ENCODE results near the gene TEX13C. TPM values are rescaled to one million over a fixed set of nuclear protein-coding genes. Genes with fewer than 3 reads are reported as not detected.

TEX13C gene
- total and polyA plus RNA-seq, 10 of the 15 experiments (the other 5 are each of a cell fraction or from before 2014, with no cell fraction given): not detected

- no peak overlapping the region for H3K4me3 ChIP-seq
- no peaks in the 10 kb centered on the region for H3K27me3 ChIP-seq (replicated peaks in 1 of 2; ENCODE audit: control insufficient read depth in 2 of 2, insufficient read depth in 2 of 2, low read length in 1 of 2)
- H2AFZ ChIP-seq (ENCODE audit: control insufficient read depth, low read depth, low read length): no peak overlapping the region
- ChIA-PET SMC1A (ENCODE audit: uncharacterized antibody, unreplicated experiment) (no interaction called here), POLR2A (no interaction called here), CTCF (no interaction called here), RAD21 (ENCODE audit: unreplicated experiment) (no interaction called here)
- no peak overlapping the region for H3K4me2 ChIP-seq (ENCODE audit: control insufficient read depth, insufficient read depth)
- BruUV-seq (replicated peaks): no TSS peak
- no peak for FAIRE-seq
- TF ChIP-seq, protein P1, sequence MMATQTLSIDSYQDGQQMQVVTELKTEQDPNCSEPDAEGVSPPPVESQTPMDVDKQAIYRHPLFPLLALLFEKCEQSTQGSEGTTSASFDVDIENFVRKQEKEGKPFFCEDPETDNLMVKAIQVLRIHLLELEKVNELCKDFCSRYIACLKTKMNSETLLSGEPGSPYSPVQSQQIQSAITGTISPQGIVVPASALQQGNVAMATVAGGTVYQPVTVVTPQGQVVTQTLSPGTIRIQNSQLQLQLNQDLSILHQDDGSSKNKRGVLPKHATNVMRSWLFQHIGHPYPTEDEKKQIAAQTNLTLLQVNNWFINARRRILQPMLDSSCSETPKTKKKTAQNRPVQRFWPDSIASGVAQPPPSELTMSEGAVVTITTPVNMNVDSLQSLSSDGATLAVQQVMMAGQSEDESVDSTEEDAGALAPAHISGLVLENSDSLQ (IDR thresholded peaks at IDR 0.05): no peak
- TF ChIP-seq HDAC2 (IDR thresholded peaks at IDR 0.05) (no peak), MTA2 (IDR thresholded peaks at IDR 0.05; ENCODE audit: low read depth) (no peak), EZH2 (IDR thresholded peaks at IDR 0.05; ENCODE audit: borderline replicate concordance, control insufficient read depth, low read depth, low read length) (no peak), POU2F2 (IDR thresholded peaks at IDR 0.05; ENCODE audit: borderline replicate concordance, low read depth, low read length) (no peak), SPI1 (IDR thresholded peaks at IDR 0.05; ENCODE audit: borderline replicate concordance, insufficient read depth, low read depth, low read length) (no peak), TBL1XR1 (IDR thresholded peaks at IDR 0.05; ENCODE audit: low read depth, low read length) (no peak), STAT1 (conservative IDR thresholded peaks at IDR 0.05) (no peak), RB1 (IDR thresholded peaks at IDR 0.05; ENCODE audit: borderline replicate concordance) (no peak), SP1 (IDR thresholded peaks at IDR 0.05; ENCODE audit: low read depth, low read length) (no peak), MTA3 (IDR thresholded peaks at IDR 0.05; ENCODE audit: borderline replicate concordance, low read length) (no peak), PAX8 (IDR thresholded peaks at IDR 0.05) (no peak), EED (IDR thresholded peaks at IDR 0.05; ENCODE audit: low read depth) (no peak), ESRRA (IDR thresholded peaks at IDR 0.05; ENCODE audit: low read length) (no peak), HCFC1 (IDR thresholded peaks at IDR 0.05; ENCODE audit: low read length) (no peak), CBX5 (IDR thresholded peaks at IDR 0.05; ENCODE audit: low read depth) (no peak), SUPT20H (IDR thresholded peaks at IDR 0.05; ENCODE audit: borderline replicate concordance, control insufficient read depth, low read depth, low read length) (no peak), GABPA (IDR thresholded peaks at IDR 0.05; ENCODE audit: low read depth) (no peak), JUNB (IDR thresholded peaks at IDR 0.05) (no peak), CHD1 (IDR thresholded peaks at IDR 0.05; ENCODE audit: low read depth, low read length) (no peak)
- H3K4me1 ChIP-seq (ENCODE audit: control insufficient read depth, insufficient read depth, low read length): no peaks in the 10 kb centered on the region
- in situ Hi-C loops (cut with MboI) (no loop called here), intact Hi-C loops (cut with micrococcal nuclease; ENCODE audit: unreplicated experiment) (no loop called here)
- no peaks in the 10 kb centered on the region for H3K79me2 ChIP-seq (ENCODE audit: control insufficient read depth, insufficient read depth, low read length)
- no peak for DNase-seq (ENCODE audit: low read depth, low spot score)
- WGBS (ENCODE audit: insufficient coverage, insufficient replicate concordance, low lambda C conversion rate, missing lambda C conversion rate): 4% methylated on average over 2 of the region's 2 CpGs
- no peak overlapping the region for H3K9ac ChIP-seq (ENCODE audit: control insufficient read depth, insufficient read depth, low read length)
- H3K36me3 ChIP-seq (ENCODE audit: control insufficient read depth in 2 of 2, insufficient read depth in 2 of 2, low read length in 1 of 2): no peaks in the 10 kb centered on the region
- no peaks in the 10 kb centered on the region; the same call in 2 of the 3 replicates for H3K9me3 ChIP-seq (replicated peaks; ENCODE audit: control insufficient read depth, insufficient read depth, low read length)
- H4K20me1 ChIP-seq (ENCODE audit: control insufficient read depth, insufficient read depth): no peaks in the 10 kb centered on the region
- no peak overlapping the region for H3K27ac ChIP-seq (ENCODE audit: control insufficient read depth, insufficient read depth)
- no peak for ATAC-seq
These were observed 2.8 kb downstream of the TEX13C start for GRCh38 chrX:125322431-125322830.
